Skeletal muscle satellite cell (primary cell): ENCODE data around the gene ERH. TPM values are rescaled to one million over a fixed set of nuclear protein-coding genes. Genes with fewer than 3 reads are reported as not detected.

ENCODE experiments used
- H3K27me3 ChIP-seq: 2 replicates; pipeline ENCODE4 v1.7.0; 2013; ENCODE audit warnings: low read length; ENCODE audit not compliant: control insufficient read depth, insufficient read depth
- H3K36me3 ChIP-seq: 2 replicates; pipeline ENCODE4 v1.7.0; 2013; ENCODE audit warnings: mild to moderate bottlenecking, control low read depth, low read length; ENCODE audit not compliant: insufficient read depth
- H3K4me1 ChIP-seq: 2 replicates; pipeline ENCODE4 v1.7.0; 2013; ENCODE audit warnings: low read length; ENCODE audit not compliant: control insufficient read depth, insufficient read depth
- H3K4me2 ChIP-seq: 2 replicates; pipeline ENCODE4 v1.7.0; 2013; ENCODE audit warnings: mild to moderate bottlenecking, low read length
- H3K4me3 ChIP-seq: 2 replicates; pipeline ENCODE4 v1.7.0; 2013; ENCODE audit warnings: low read length
- H3K9ac ChIP-seq: 2 replicates; pipeline ENCODE4 v1.7.0; 2013; ENCODE audit warnings: mild to moderate bottlenecking, low read depth, low read length, moderate library complexity
- H3K9me3 ChIP-seq: replicated peaks from 2 replicates; pipeline ENCODE4 v1.7.0; 2013; ENCODE audit warnings: mild to moderate bottlenecking, control low read depth, low read length
- total RNA-seq: library from RNA; depleted of rRNA; stranded (reverse); fragments of >200 nt; gene quantifications from 2 replicates; pipeline ENCODE4 v1.2.3, GENCODE V29; 2012; rRNA removed

The ERH gene
- 127 and 170 TPM in 2 replicates for total RNA-seq

DNA sequence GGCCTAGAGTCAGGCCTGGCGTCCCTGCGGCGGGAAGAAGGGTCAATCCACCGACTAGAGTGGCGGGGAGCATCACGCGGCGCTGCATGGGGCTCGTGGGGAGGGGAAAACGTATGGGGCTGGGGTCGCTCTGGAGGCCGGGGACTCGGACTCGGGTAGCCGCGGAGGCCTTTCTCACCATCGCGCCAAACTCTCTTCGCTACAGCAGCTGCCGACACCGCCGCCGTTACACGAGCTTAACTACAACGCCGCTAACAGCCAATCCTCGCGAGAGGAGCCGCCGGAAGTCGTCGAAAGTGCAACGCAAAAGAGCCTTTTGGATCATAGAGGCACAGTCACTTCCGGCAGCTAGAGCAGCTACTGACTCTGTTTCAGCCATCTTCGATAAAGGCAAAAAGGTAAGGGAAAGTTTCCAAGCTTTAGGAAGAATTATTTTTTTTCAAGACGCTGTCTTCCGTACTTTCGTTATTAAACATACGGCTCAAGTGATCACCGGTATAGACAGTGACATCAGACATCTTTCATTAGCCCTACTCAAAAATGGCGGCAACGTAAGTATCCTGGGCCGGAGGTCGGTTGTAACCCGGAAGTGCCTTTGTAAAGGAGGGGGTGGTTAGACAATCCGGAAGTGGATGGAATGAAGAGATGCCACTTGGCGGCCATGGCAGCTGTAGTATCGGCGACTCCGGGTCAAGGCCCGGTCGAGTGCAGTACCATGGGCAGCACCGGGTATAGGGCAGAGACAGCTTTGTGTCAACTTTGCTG is at the start of gene ERH, which contains the start of gene SLC39A9:
Gene ERH, minus strand, starts transcription at position 247 of the 765 bp plus-strand sequence. Its CDS starts 66 bp downstream, at position 181.
Gene SLC39A9, plus strand, starts transcription at position 640 of the 765 bp plus-strand sequence. CDS start 678 bp downstream, outside the sequence.
- peak within 1 kb of the TSS; percentile 93 for H3K9ac ChIP-seq
- H3K4me1 ChIP-seq: peaks cover 27% of the 10 kb centered on the region
- H3K9me3 ChIP-seq: no peaks in the 10 kb centered on the region
- no peaks in the 10 kb centered on the region for H3K27me3 ChIP-seq
- peaks cover 29% of the 10 kb centered on the region for H3K36me3 ChIP-seq
- H3K4me3 ChIP-seq: peak within 1 kb of the TSS; percentile 88
- peak within 1 kb of the TSS; percentile 93 for H3K4me2 ChIP-seq

GRCh38 chr14:69443296-69443805 is 45.3 kb upstream of the ERH start:
- Histone ChIP-seq H3K4me3 (no peak overlapping the region), H3K27me3 (no peaks in the 10 kb centered on the region), H3K9me3 (no peaks in the 10 kb centered on the region), H3K4me1 (peaks cover 5% of the 10 kb centered on the region), H3K4me2 (no peak overlapping the region), H3K9ac (no peak overlapping the region), H3K36me3 (peaks cover 4% of the 10 kb centered on the region)

DNA sequence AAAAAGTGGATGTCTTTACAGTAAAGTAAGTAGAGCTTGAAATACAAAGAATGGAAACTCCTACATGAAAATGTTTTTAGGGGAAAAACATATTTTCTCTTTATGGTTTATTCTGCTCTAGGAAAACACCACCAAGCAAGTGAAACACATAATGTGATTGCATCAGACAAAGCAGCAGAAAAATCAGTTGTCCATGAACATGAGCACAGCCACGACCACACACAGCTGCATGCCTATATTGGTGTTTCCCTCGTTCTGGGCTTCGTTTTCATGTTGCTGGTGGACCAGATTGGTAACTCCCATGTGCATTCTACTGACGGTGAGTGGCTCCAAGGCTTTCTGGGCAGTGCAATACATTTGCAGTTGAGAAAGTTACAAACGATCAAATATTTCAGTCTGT is 43.8 kb upstream of the ERH start:
- Histone ChIP-seq H3K4me2 (no peak overlapping the region), H3K9ac (no peak overlapping the region), H3K36me3 (peaks cover 4% of the 10 kb centered on the region), H3K4me1 (peaks cover 5% of the 10 kb centered on the region), H3K27me3 (no peaks in the 10 kb centered on the region), H3K4me3 (no peak overlapping the region), H3K9me3 (no peaks in the 10 kb centered on the region)

DNA sequence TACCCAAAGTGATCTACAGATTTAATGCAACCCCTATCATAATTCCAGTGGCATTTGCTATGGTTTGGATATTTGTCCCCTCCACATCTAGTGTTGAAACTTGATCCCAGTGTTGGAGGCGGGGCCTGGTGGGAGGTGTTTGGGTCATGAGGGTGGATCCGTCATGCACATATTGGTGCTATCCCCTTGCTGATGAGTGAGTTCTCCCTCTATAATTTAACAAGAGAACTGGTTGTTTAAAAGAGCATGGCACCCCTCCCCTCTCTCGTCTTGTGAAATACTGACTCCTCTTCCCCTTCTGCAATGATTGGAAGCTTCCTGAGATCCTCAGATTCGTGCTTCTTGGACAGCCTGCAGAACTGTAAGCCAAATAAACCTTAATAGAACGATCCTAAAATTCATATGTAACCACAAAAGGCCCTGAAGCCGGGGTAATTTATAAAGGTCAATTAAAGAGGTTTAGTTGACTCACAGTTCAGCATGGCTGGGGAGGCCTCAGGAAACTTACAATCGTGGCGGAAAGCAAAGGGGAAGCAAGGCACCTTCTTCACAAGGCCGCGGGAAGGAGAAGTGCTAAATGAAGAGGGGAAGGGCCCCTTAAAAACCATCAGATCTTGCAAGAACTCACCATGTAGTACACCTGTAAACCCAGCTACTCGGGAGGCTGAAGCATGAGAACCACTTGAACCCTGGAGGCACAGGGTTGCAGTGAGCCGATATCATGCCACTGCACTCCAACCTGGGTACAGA is 41.6 kb upstream of the ERH start:
- Histone ChIP-seq H3K4me3 (no peak overlapping the region), H3K27me3 (no peaks in the 10 kb centered on the region), H3K9ac (no peak overlapping the region), H3K4me2 (no peak overlapping the region), H3K36me3 (peaks cover 4% of the 10 kb centered on the region), H3K9me3 (no peaks in the 10 kb centered on the region), H3K4me1 (peaks cover 5% of the 10 kb centered on the region)

DNA sequence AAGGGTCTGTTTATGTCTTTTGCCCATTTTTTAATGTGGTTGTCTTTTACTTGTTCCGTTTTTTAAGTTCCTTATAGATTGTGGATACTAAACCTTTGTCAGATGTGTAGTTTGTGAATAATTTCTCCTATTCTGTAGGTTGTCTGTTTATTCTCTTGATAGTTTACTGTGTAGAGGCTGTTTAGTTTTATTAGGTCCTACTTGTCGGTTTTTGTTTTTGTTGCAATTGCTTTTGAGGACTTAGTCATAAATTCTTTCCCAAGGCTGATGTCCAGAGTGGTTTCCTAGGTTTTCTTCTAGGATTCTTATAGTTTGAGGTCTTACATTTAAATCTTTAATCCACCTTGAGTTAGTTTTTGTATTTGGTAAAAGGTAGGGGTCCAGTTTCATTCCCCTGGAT is 34.3 kb upstream of the ERH start:
- H3K9me3 ChIP-seq: no peaks in the 10 kb centered on the region
- H3K4me1 ChIP-seq: no peaks in the 10 kb centered on the region
- H3K9ac ChIP-seq: no peak overlapping the region

GRCh38 chr14:69430306-69430939 is 32.3 kb upstream of the ERH start:
- H3K36me3 ChIP-seq: peaks cover 11% of the 10 kb centered on the region
- no peak overlapping the region for H3K4me2 ChIP-seq
- no peaks in the 10 kb centered on the region for H3K27me3 ChIP-seq
- no peak overlapping the region for H3K4me3 ChIP-seq
- H3K9ac ChIP-seq: no peak overlapping the region
- H3K4me1 ChIP-seq: no peaks in the 10 kb centered on the region
- H3K9me3 ChIP-seq: no peaks in the 10 kb centered on the region

More for the DNA sequence above, 34.3 kb upstream of the ERH start:
- H3K36me3 ChIP-seq: no peaks in the 10 kb centered on the region
- H3K4me3 ChIP-seq: no peak overlapping the region
- H3K27me3 ChIP-seq: no peaks in the 10 kb centered on the region
- H3K4me2 ChIP-seq: no peak overlapping the region

GRCh38 chr14:69429643-69430042 is 31.5 kb upstream of the ERH start:
- Histone ChIP-seq H3K9me3 (no peaks in the 10 kb centered on the region), H3K9ac (no peak overlapping the region), H3K4me1 (peaks cover 5% of the 10 kb centered on the region), H3K4me2 (no peak overlapping the region), H3K27me3 (no peaks in the 10 kb centered on the region), H3K4me3 (no peak overlapping the region), H3K36me3 (peaks cover 11% of the 10 kb centered on the region)

- H3K4me1 ChIP-seq: peaks cover 15% of the 10 kb centered on the region
- no peaks in the 10 kb centered on the region for H3K27me3 ChIP-seq
- no peak overlapping the region for H3K4me3 ChIP-seq
- no peaks in the 10 kb centered on the region for H3K9me3 ChIP-seq
- H3K4me2 ChIP-seq: no peak overlapping the region
- peaks cover 11% of the 10 kb centered on the region for H3K36me3 ChIP-seq
- no peak overlapping the region for H3K9ac ChIP-seq
Observed at GRCh38 chr14:69428289-69428998, 30.3 kb upstream of the ERH start.

DNA sequence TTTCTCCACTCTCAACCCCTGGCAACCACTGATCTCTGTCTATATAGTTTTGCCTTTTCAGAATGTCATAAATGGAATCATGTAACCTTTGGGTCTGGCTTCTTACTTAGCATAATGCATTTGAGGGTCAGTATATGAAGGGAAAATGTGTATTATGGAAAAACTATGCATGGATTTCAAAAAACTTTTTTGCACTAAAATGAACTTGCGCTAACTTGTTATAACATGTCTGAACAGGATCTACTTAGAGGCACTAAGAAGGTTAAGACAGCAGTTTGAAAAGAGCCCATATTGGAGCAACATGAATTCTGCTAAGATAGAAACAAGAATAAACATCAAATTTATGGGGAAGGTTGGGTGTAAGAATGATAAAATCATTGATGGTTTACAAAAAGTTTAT is 29.5 kb upstream of the ERH start:
- peaks cover 15% of the 10 kb centered on the region for H3K4me1 ChIP-seq
- H3K9ac ChIP-seq: no peak overlapping the region
- H3K36me3 ChIP-seq: peaks cover 11% of the 10 kb centered on the region
- H3K4me3 ChIP-seq: no peak overlapping the region
- H3K27me3 ChIP-seq: no peaks in the 10 kb centered on the region
- H3K9me3 ChIP-seq: no peaks in the 10 kb centered on the region
- no peak overlapping the region for H3K4me2 ChIP-seq

DNA sequence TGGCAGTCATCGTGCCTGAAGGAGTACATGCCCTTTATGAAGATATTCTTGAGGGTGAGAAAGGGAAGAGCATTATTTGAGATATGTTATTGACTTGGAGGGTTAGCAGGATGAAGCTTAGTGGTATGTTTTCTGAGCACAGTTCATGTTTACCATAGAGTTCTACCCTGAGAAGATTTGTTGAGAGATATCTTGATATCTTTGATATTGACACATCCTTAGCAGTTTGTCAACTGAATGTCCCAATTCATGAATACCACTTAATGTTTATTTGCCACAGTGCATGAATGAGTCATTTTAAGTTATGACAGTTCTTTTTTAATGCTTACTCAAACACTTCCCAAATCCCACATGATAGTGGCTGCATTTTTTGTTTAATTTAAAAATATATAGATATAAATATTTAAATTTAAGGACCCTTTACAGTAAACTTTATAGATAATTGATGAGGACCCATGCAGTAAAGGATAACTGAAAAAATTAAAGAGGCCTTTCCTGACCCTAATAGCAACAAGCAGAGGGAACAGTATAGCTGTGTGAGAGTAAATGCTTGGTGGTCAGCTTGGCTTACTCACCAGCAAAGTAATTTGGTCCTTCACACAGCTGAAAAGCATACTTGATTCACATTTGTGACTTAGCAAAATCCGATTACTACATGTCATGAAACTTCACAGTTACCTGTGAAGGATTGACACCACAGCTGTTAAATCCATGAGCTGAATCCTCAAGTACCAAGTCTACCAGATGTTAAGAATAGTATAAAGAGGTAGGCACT is 26.2 kb upstream of the ERH start:
- Histone ChIP-seq H3K9me3 (no peaks in the 10 kb centered on the region), H3K9ac (no peak overlapping the region), H3K4me1 (peaks cover 15% of the 10 kb centered on the region), H3K36me3 (peaks cover 11% of the 10 kb centered on the region), H3K4me3 (no peak overlapping the region), H3K4me2 (no peak overlapping the region), H3K27me3 (no peaks in the 10 kb centered on the region)
